Tibial nerve (tissue), 4 donors: ENCODE results near the gene ZNF81. TPM values are rescaled to one million over a fixed set of nuclear protein-coding genes. Genes with fewer than 3 reads are reported as not detected.
"Not testable (repeated sequence)": the region's sequence is repeated elsewhere in the genome, so short reads cannot be mapped to it uniquely, and the experiment has no call there.

Experiments
- DNase-seq, 2 donors: peaks; one replicate each; pipeline ENCODE4 v3.0.0-alpha.2; 2019; ENCODE audit warnings: low spot score in 2 of 2
- H3K27ac ChIP-seq, 4 donors: fragments of 200-600 bp; sonication (generic) in 3 of 4; one replicate each; pipeline ENCODE4 v1.5.1; 2017 to 2019; ENCODE audit warnings: mild to moderate bottlenecking in 1 of 4
- H3K27me3 ChIP-seq, 2 donors: fragments of 200-600 bp; sonication (generic) in 1 of 2; one replicate each; pipeline versions ENCODE4 v1.5.1 to v1.6.0; 2017 to 2019
- H3K36me3 ChIP-seq, 3 donors: fragments of 200-600 bp; sonication (generic); one replicate each; pipeline ENCODE4 v1.5.1; 2018 to 2019
- H3K4me1 ChIP-seq, 4 donors: fragments of 200-600 bp; sonication (generic) in 3 of 4; one replicate each; pipeline ENCODE4 v1.5.1; 2017 to 2019
- H3K4me3 ChIP-seq, 4 donors: fragments of 200-600 bp; sonication (generic) in 3 of 4; one replicate each; pipeline ENCODE4 v1.5.1; 2017 to 2019; ENCODE audit warnings: mild to moderate bottlenecking in 1 of 4, moderate library complexity in 1 of 4
- H3K9me3 ChIP-seq, 4 donors: fragments of 200-600 bp; sonication (generic) in 3 of 4; one replicate each; pipeline ENCODE4 v1.5.1; 2017 to 2019
- CTCF ChIP-seq, 5 experiments: fragments of 200-600 bp in 3 of 5; fragments of 450-650 bp in 2 of 5; sonication (generic) in 3 of 5; IDR thresholded peaks; one replicate each; pipeline ENCODE4 v1.5.1; 2016 to 2019; ENCODE audit warnings: antibody characterized with exemption in 5 of 5, mild to moderate bottlenecking in 3 of 5, moderate library complexity in 2 of 5
- EP300 ChIP-seq, 2 donors: sonication (generic); formaldehyde crosslinking; IDR thresholded peaks; one replicate each; pipeline ENCODE4 v1.6.1; 2017; ENCODE audit warnings: antibody characterized with exemption in 2 of 2, mild to moderate bottlenecking in 1 of 2
- POLR2A ChIP-seq, 2 donors: fragments of 450-650 bp; IDR thresholded peaks; one replicate each; pipeline ENCODE4 v1.6.1; 2017; ENCODE audit warnings: antibody characterized with exemption in 2 of 2, mild to moderate bottlenecking in 2 of 2, moderate library complexity in 2 of 2
- WGBS, 2 donors: methylation state at CpG; one replicate each; pipeline ENCODE4 v1.1.5; 2018; 5-methylcytosine and 5-hydroxymethylcytosine counted together
- total RNA-seq, 4 donors: library from RNA; depleted of rRNA; stranded (reverse); fragments of >200 nt; gene quantifications; one replicate each; pipeline ENCODE4 v1.1.0, GENCODE V29; 2016

ZNF81 gene
- total RNA-seq, 4 donors from 2014 or later: 5.2 to 8.8 (median 6.6) TPM

GRCh38 chrX:47941423-47941822 is 104.7 kb downstream of the ZNF81 start:
- H3K9me3 ChIP-seq: peaks cover 0 to 4% (median 0%) of the 10 kb centered on the region in 4 donors
- no peaks in the 10 kb centered on the region for H3K27me3 ChIP-seq
- no peak for DNase-seq
- H3K4me3 ChIP-seq: no peak overlapping the region
- 63 to 90% methylated on average over 4 of the region's 4 CpGs for WGBS, 2 donors
- no peak overlapping the region for H3K27ac ChIP-seq
- H3K4me1 ChIP-seq: no peaks in the 10 kb centered on the region
- no peaks in the 10 kb centered on the region for H3K36me3 ChIP-seq
- TF ChIP-seq POLR2A (IDR thresholded peaks at IDR 0.05) (no peak), EP300 (IDR thresholded peaks at IDR 0.05) (no peak), CTCF (IDR thresholded peaks at IDR 0.05) (no peak)

- not testable (repeated sequence) for H3K4me3 ChIP-seq, DNase-seq, H3K36me3 ChIP-seq, H3K27ac ChIP-seq, H3K9me3 ChIP-seq, H3K4me1 ChIP-seq, H3K27me3 ChIP-seq
- 82% methylated on average over 7 of the region's 7 CpGs; no CpG with 5 or more reads in 1 of the 2 donors for WGBS, 2 donors
Measured at GRCh38 chrX:47955295-47955694, 118.6 kb downstream of the ZNF81 start.

- no peak for TF ChIP-seq CTCF (IDR thresholded peaks at IDR 0.05)
- TF ChIP-seq POLR2A (IDR thresholded peaks at IDR 0.05): no peak
- TF ChIP-seq EP300 (IDR thresholded peaks at IDR 0.05): no peak
- 84 to 100% methylated on average over 2 to 13 of the region's 13 CpGs for WGBS, 2 donors
- H3K9me3 ChIP-seq: peaks cover 0 to 7% (median 2%) of the 10 kb centered on the region in 4 donors
- no peak overlapping the region for H3K4me3 ChIP-seq
- no peaks in the 10 kb centered on the region for H3K4me1 ChIP-seq
- H3K27me3 ChIP-seq: no peaks in the 10 kb centered on the region
- DNase-seq: no peak
- no peaks in the 10 kb centered on the region for H3K36me3 ChIP-seq
- H3K27ac ChIP-seq: no peak overlapping the region
Measured at GRCh38 chrX:47956016-47956415, 119.3 kb downstream of the ZNF81 start.

- H3K27ac ChIP-seq, H3K4me3 ChIP-seq, H3K27me3 ChIP-seq, H3K4me1 ChIP-seq, DNase-seq, H3K9me3 ChIP-seq, H3K36me3 ChIP-seq: not testable (repeated sequence)
- WGBS, 2 donors: 67 to 91% methylated on average over 3 to 4 of the region's 4 CpGs
Measured at GRCh38 chrX:47958206-47958605, 121.5 kb downstream of the ZNF81 start.

GRCh38 chrX:47958761-47959342 is 122.2 kb downstream of the ZNF81 start:
- 0 to 46% methylated on average over 1 to 4 of the region's 4 CpGs for WGBS, 2 donors
- no peak overlapping the region for H3K27ac ChIP-seq
- no peak overlapping the region for H3K4me3 ChIP-seq
- TF ChIP-seq POLR2A (IDR thresholded peaks at IDR 0.05) (no peak), CTCF (IDR thresholded peaks at IDR 0.05) (no peak), EP300 (IDR thresholded peaks at IDR 0.05) (no peak)
- H3K4me1 ChIP-seq: no peaks in the 10 kb centered on the region
- no peak for DNase-seq
- no peaks in the 10 kb centered on the region for H3K9me3 ChIP-seq
- H3K36me3 ChIP-seq: no peaks in the 10 kb centered on the region
- no peaks in the 10 kb centered on the region for H3K27me3 ChIP-seq

- H3K27ac ChIP-seq: no peak overlapping the region
- no peaks in the 10 kb centered on the region for H3K27me3 ChIP-seq
- WGBS, 2 donors: 63 to 74% methylated on average over 2 of the region's 2 CpGs
- no peaks in the 10 kb centered on the region for H3K4me1 ChIP-seq
- no peaks in the 10 kb centered on the region for H3K36me3 ChIP-seq
- H3K9me3 ChIP-seq: no peaks in the 10 kb centered on the region
- no peak overlapping the region for H3K4me3 ChIP-seq
- DNase-seq: no peak
- TF ChIP-seq POLR2A (IDR thresholded peaks at IDR 0.05) (no peak), CTCF (IDR thresholded peaks at IDR 0.05) (no peak), EP300 (IDR thresholded peaks at IDR 0.05) (no peak)
Measured at GRCh38 chrX:47960406-47960805, 123.7 kb downstream of the ZNF81 start.

- 51 to 65% methylated on average over 4 to 6 of the region's 6 CpGs for WGBS, 2 donors
- H3K9me3 ChIP-seq, DNase-seq: not testable (repeated sequence)
Measured at GRCh38 chrX:47961830-47962229, 125.1 kb downstream of the ZNF81 start.

GRCh38 chrX:47965526-47965925 is 128.8 kb downstream of the ZNF81 start:
- WGBS, 2 donors: 84 to 96% methylated on average over 12 to 14 of the region's 14 CpGs
- not testable (repeated sequence) for H3K4me1 ChIP-seq, H3K36me3 ChIP-seq, H3K27ac ChIP-seq, H3K27me3 ChIP-seq, H3K9me3 ChIP-seq, DNase-seq, H3K4me3 ChIP-seq

More at GRCh38 chrX:47961830-47962229, 125.1 kb downstream of the ZNF81 start:
- not testable (repeated sequence) for H3K27ac ChIP-seq, H3K4me3 ChIP-seq, H3K4me1 ChIP-seq, H3K27me3 ChIP-seq, H3K36me3 ChIP-seq
